Right atrium auricular region (tissue), 2 donors: ENCODE measurements around the gene TEAD1. TPM values are rescaled to one million over a fixed set of nuclear protein-coding genes. Genes with fewer than 3 reads are reported as not detected.

ENCODE experiments used
- DNase-seq: peaks from one replicate; pipeline ENCODE4 v3.0.0-alpha.2; 2019; ENCODE audit warnings: low spot score
- H3K27ac ChIP-seq, 2 donors: fragments of 200-600 bp; sonication (generic); 1 replicate in 1 of 2; 2 replicates in 1 of 2; pipeline ENCODE4 v1.5.1; 2016 to 2019
- H3K27me3 ChIP-seq, 2 donors: fragments of 200-600 bp; sonication (generic); one replicate each; pipeline versions ENCODE4 v1.5.1 to v1.6.0; 2017 to 2019
- H3K36me3 ChIP-seq: fragments of 200-600 bp; sonication (generic); one replicate; pipeline ENCODE4 v1.5.1; 2016
- H3K4me1 ChIP-seq, 2 donors: fragments of 200-600 bp; sonication (generic); one replicate each; pipeline versions ENCODE4 v1.5.1 to v1.6.0; 2017 to 2019
- H3K4me3 ChIP-seq, 2 donors: fragments of 200-600 bp; sonication (generic); 1 replicate in 1 of 2; 2 replicates in 1 of 2; pipeline ENCODE4 v1.5.1; 2017 to 2019; ENCODE audit warnings: mild to moderate bottlenecking in 1 of 2, moderate library complexity in 1 of 2
- H3K9me3 ChIP-seq, 2 donors: fragments of 200-600 bp; sonication (generic); one replicate each; pipeline ENCODE4 v1.5.1; 2019
- total RNA-seq, 2 donors: library from RNA; depleted of rRNA; stranded (reverse); fragments of >200 nt; gene quantifications; one replicate each; pipeline ENCODE4 v1.1.0, GENCODE V29; 2016
- TF ChIP-seq, protein P1 (sequence below), 2 donors: fragments of 200-600 bp; sonication (generic); IDR thresholded peaks; one replicate each; pipeline ENCODE4 v1.5.1; 2019; ENCODE audit warnings: antibody characterized with exemption in 2 of 2

Gene TEAD1
- total RNA-seq, 2 donors from 2014 or later: 73.8 to 99.8 TPM

DNA sequence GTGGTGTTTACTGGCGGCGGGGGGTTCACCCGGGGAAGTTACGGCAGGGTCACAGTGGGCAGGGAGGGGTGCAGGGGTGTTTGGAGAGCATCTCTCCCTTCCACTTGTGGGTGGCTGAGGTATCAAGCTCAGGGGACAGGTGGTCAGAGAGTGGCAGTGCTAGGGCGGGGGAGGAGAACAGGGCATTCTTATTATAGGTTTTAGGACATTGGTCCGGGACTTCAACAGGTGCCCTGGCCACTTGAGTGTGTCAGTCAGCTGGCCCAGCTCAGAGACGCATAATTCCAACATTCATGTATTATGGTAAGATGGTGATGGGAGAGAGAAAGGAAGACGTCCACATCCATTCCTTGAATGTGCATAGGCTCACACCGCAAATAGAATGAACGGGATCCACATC lies 101.7 kb downstream of the TEAD1 start:
- DNase-seq: no peak
- Histone ChIP-seq H3K27ac (no peak overlapping the region), H3K4me1 (peaks cover 0 to 37% of the 10 kb centered on the region in 2 donors), H3K27me3 (no peaks in the 10 kb centered on the region), H3K36me3 (no peaks in the 10 kb centered on the region), H3K9me3 (no peaks in the 10 kb centered on the region), H3K4me3 (no peak overlapping the region)
- TF ChIP-seq, protein P1, sequence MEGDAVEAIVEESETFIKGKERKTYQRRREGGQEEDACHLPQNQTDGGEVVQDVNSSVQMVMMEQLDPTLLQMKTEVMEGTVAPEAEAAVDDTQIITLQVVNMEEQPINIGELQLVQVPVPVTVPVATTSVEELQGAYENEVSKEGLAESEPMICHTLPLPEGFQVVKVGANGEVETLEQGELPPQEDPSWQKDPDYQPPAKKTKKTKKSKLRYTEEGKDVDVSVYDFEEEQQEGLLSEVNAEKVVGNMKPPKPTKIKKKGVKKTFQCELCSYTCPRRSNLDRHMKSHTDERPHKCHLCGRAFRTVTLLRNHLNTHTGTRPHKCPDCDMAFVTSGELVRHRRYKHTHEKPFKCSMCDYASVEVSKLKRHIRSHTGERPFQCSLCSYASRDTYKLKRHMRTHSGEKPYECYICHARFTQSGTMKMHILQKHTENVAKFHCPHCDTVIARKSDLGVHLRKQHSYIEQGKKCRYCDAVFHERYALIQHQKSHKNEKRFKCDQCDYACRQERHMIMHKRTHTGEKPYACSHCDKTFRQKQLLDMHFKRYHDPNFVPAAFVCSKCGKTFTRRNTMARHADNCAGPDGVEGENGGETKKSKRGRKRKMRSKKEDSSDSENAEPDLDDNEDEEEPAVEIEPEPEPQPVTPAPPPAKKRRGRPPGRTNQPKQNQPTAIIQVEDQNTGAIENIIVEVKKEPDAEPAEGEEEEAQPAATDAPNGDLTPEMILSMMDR (IDR thresholded peaks at IDR 0.05): no peak

DNA sequence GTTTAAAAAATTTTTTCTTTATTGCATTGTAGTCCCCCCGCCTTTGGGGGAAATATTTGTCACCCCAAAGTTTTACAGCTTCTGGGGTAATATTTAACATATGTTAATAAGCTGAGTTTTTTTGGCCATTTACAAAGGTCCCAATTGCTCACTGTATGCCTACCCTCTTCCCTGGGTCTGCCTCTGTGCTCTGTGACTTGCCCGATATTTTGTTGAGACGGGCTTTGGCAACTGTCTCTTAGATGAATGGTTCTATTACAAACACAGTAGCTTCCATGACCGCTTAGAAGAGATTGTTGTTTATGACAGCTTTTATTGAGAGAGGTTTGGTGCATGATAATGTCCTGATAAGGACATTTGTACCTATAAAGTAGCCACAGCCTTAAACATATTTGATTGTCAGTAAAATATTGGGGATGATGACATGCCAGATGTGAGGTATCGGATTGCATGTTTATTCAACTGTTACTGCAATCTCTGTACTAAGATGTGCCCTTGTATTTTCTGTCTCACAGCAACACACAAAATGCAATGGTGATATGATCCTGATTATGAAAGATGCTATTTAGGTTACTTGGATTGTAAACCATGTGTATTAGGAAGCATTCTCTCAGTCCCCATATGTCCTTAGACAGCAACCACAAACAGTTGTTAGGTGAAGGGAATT lies 103.1 kb downstream of the TEAD1 start:
- H3K36me3 ChIP-seq: no peaks in the 10 kb centered on the region
- no peak overlapping the region for H3K4me3 ChIP-seq
- DNase-seq: no peak
- H3K27me3 ChIP-seq: no peaks in the 10 kb centered on the region
- H3K27ac ChIP-seq: no peak overlapping the region
- peaks cover 0 to 24% of the 10 kb centered on the region in 2 donors for H3K4me1 ChIP-seq
- TF ChIP-seq, protein P1 (IDR thresholded peaks at IDR 0.05): no peak
- H3K9me3 ChIP-seq: no peaks in the 10 kb centered on the region

DNA sequence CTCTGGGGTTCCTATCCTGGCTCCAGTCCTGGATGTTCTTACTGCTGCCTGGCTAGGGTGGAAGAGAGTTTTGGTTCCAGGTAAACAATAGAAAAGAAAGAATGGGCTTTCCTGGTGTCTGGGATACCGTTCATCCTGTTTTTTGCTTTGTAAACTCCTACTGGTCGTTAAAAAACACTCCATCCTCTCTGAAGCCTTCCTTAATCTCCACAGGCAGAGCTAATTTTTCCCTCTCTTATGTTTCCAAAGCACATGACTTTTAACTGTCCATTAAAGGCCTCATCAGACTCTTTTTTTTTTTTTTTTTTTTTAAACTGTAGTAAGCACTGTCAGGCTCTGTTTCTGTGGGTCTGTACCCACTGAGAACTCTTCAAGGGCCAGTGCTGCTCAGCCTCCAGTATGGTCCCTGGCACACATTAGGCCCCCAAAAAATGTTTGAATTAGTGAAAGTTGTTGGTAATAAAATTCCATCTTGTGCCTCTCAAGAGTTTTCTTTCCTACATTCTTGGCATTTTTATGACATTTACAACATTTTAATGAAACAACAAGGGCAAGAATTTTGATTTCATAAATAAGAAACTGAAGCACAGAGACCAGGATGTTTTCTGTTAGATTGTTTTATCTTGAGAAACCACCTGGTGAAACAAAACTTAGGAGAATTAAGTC lies 104.2 kb downstream of the TEAD1 start:
- Histone ChIP-seq H3K4me3 (no peak overlapping the region), H3K27me3 (no peaks in the 10 kb centered on the region), H3K36me3 (no peaks in the 10 kb centered on the region), H3K9me3 (no peaks in the 10 kb centered on the region), H3K27ac (no peak overlapping the region), H3K4me1 (peaks cover 0 to 19% of the 10 kb centered on the region in 2 donors)
- TF ChIP-seq, protein P1 (IDR thresholded peaks at IDR 0.05): no peak
- no peak for DNase-seq

DNA sequence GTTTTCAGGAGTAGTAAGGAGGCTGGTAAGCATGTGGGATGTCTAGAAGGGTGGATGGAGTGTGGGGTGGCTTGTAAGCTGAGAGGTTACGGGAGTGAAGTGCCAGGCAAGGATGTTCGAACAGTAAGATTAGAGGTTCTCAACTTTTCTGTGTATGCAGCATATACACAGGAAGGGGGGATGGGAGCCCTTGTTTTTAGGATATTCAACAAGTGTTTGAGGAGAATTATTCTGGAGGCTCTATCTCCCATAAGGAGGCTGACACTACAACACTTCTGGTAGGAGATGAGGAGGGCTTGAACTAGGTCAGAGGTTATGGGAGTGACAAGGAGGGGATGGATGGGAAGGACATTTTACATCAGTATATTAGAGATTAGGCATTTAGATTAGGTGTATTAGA lies 109.5 kb downstream of the TEAD1 start:
- Histone ChIP-seq H3K36me3 (no peaks in the 10 kb centered on the region), H3K9me3 (no peaks in the 10 kb centered on the region), H3K4me1 (peaks cover 0 to 15% of the 10 kb centered on the region in 2 donors), H3K4me3 (no peak overlapping the region), H3K27ac (no peak overlapping the region), H3K27me3 (no peaks in the 10 kb centered on the region)
- no peak for DNase-seq
- TF ChIP-seq, protein P1 (IDR thresholded peaks at IDR 0.05): no peak

DNA sequence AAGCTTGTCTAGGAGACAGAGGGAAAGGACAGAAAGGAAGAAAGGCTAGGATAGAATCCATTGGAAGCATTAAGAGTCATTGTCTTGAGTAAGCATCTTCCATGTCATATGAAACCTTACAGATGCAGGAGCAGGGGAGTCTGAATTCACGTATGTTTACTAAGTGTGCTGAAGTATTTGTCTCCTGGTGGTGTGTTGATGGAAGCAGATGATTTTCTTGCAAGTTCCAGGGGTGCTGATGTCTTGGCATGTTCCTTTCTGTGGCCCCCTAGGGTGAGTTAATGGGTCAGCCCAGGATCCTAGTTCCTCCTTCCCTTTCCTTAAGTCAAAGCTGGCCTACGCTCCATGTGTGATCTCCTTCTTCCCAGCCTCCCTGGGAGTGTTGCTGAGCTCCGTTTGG lies 110.2 kb downstream of the TEAD1 start:
- H3K9me3 ChIP-seq: no peaks in the 10 kb centered on the region
- no peaks in the 10 kb centered on the region for H3K36me3 ChIP-seq
- TF ChIP-seq, protein P1 (IDR thresholded peaks at IDR 0.05): no peak
- H3K27ac ChIP-seq: no peak overlapping the region
- H3K4me1 ChIP-seq: peaks cover 0 to 15% of the 10 kb centered on the region in 2 donors
- no peaks in the 10 kb centered on the region for H3K27me3 ChIP-seq
- no peak for DNase-seq
- H3K4me3 ChIP-seq: no peak overlapping the region
